Lower leg skin (tissue), 3 donors: ENCODE results near the gene ATP4B.

ENCODE experiments used
- POLR2A ChIP-seq, 2 donors: fragments of 450-650 bp; IDR thresholded peaks; one replicate each; pipeline ENCODE4 v1.6.1; 2016 to 2017; ENCODE audit warnings: antibody characterized with exemption in 2 of 2, mild to moderate bottlenecking in 1 of 2, moderate library complexity in 1 of 2
- TF ChIP-seq, protein P1 (sequence below), 3 donors: fragments of 450-650 bp; IDR thresholded peaks; one replicate each; pipeline ENCODE4 v1.5.1; 2016; ENCODE audit warnings: antibody characterized with exemption in 3 of 3, mild to moderate bottlenecking in 3 of 3, moderate library complexity in 2 of 3

DNA sequence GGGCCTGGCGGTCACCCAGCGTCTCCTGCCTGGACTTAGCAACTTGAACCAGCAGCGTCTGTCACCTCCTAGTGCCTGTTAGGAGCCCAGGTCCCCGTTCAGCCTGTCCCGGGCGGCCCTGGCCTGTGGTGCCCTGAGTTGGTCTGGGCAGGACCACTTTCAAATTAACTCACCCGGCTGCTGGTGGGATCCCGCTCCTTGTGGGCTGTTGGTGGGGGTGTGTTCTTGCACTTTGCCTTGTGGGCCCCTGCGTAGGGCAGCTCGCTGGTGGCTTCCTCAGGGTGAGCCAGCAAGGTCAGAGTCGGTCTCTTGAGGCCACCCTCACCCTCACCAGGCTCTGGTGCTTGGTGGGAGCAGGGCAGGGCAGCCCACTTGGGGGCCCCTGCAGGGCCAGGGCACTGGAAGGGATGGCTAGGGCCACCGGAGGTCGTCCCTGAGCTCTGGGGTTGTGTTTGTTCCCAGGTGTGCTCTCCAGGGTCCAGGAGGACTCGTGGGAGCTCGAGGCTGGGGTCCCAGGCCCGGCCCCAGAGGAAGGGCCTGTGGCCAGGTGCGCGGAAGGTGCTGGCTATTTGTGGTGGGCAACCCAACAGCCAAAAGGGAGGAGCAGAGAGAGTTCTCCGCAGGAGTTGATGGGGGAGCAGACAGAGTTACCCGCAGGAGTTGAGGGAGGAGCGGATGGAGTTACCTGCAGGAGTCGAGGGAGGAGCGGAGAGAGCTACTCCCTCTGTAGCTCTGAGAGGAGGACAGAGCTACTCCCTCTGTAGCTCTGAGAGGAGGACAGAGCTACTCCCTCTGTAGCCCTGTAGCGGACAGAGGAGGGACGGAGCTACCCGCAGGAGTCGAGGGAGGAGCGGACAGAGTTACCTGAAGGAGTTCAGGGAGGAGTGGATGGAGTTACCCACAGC, 56.6 kb downstream of the ATP4B start:
- TF ChIP-seq, protein P1, sequence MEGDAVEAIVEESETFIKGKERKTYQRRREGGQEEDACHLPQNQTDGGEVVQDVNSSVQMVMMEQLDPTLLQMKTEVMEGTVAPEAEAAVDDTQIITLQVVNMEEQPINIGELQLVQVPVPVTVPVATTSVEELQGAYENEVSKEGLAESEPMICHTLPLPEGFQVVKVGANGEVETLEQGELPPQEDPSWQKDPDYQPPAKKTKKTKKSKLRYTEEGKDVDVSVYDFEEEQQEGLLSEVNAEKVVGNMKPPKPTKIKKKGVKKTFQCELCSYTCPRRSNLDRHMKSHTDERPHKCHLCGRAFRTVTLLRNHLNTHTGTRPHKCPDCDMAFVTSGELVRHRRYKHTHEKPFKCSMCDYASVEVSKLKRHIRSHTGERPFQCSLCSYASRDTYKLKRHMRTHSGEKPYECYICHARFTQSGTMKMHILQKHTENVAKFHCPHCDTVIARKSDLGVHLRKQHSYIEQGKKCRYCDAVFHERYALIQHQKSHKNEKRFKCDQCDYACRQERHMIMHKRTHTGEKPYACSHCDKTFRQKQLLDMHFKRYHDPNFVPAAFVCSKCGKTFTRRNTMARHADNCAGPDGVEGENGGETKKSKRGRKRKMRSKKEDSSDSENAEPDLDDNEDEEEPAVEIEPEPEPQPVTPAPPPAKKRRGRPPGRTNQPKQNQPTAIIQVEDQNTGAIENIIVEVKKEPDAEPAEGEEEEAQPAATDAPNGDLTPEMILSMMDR (IDR thresholded peaks at IDR 0.05): no peak
- TF ChIP-seq POLR2A (IDR thresholded peaks at IDR 0.05): no peak
